EL (cell line): ENCODE measurements around the gene LOC128125822.

Experiments used
- DNase-seq: peaks from one replicate; pipeline ENCODE4 v3.0.0-alpha.2; 2016

LOC128125822 gene

GRCh38 chr6:63558278-63558677, 14.0 kb upstream of the LOC128125822 start:
- no peak for DNase-seq

GRCh38 chr6:63560801-63561287, 11.4 kb upstream of the LOC128125822 start:
- no peak for DNase-seq

- no peak for DNase-seq
Observed at GRCh38 chr6:63561288-63561687, 11.0 kb upstream of the LOC128125822 start.

GRCh38 chr6:63563235-63563634, 9.0 kb upstream of the LOC128125822 start:
- DNase-seq: no peak

GRCh38 chr6:63565058-63565726, 7.1 kb upstream of the LOC128125822 start:
- no peak for DNase-seq

- DNase-seq: peak; percentile 13
Observed at GRCh38 chr6:63565727-63566596, 6.3 kb upstream of the LOC128125822 start.

GRCh38 chr6:63567966-63568365, 4.3 kb upstream of the LOC128125822 start:
- DNase-seq: no peak

- DNase-seq: peak; percentile 64
Observed at GRCh38 chr6:63571361-63572043, 778 bp upstream of the LOC128125822 start.

GRCh38 chr6:63572747-63573075, 431 bp downstream of the LOC128125822 start:
- DNase-seq: no peak

- DNase-seq: peak; percentile 61
Observed at GRCh38 chr6:63573076-63573898, 1.0 kb downstream of the LOC128125822 start.

- DNase-seq: peak; percentile 63
Observed at GRCh38 chr6:63573899-63574553, 1.7 kb downstream of the LOC128125822 start.

GRCh38 chr6:63574554-63574900, 2.2 kb downstream of the LOC128125822 start:
- DNase-seq: no peak

- DNase-seq: no peak
Observed at GRCh38 chr6:63576147-63576772, 4.0 kb downstream of the LOC128125822 start.

- no peak for DNase-seq
Observed at GRCh38 chr6:63576985-63577712, 4.9 kb downstream of the LOC128125822 start.

- DNase-seq: no peak
Observed at GRCh38 chr6:63578757-63579156, 6.5 kb downstream of the LOC128125822 start.

- no peak for DNase-seq
Observed at GRCh38 chr6:63579937-63580703, 7.8 kb downstream of the LOC128125822 start.

GRCh38 chr6:63580704-63580961, 8.4 kb downstream of the LOC128125822 start:
- no peak for DNase-seq

GRCh38 chr6:63581355-63582013, 9.2 kb downstream of the LOC128125822 start:
- no peak for DNase-seq

GRCh38 chr6:63582579-63583231, 10.4 kb downstream of the LOC128125822 start:
- no peak for DNase-seq
